HG03442 (cell line): ENCODE results near the gene KLHL22.
"Not testable (repeated sequence)": the region's sequence is repeated elsewhere in the genome, so short reads cannot be mapped to it uniquely, and the experiment has no call there.

Experiments
- ATAC-seq: cut with Tn5 transposase; IDR thresholded peaks from one replicate; pipeline ENCODE4 v1.9.1; 2021; ENCODE audit warnings: mild to moderate bottlenecking, moderate library complexity; ENCODE audit not compliant: unreplicated experiment

The KLHL22 gene, protein sequence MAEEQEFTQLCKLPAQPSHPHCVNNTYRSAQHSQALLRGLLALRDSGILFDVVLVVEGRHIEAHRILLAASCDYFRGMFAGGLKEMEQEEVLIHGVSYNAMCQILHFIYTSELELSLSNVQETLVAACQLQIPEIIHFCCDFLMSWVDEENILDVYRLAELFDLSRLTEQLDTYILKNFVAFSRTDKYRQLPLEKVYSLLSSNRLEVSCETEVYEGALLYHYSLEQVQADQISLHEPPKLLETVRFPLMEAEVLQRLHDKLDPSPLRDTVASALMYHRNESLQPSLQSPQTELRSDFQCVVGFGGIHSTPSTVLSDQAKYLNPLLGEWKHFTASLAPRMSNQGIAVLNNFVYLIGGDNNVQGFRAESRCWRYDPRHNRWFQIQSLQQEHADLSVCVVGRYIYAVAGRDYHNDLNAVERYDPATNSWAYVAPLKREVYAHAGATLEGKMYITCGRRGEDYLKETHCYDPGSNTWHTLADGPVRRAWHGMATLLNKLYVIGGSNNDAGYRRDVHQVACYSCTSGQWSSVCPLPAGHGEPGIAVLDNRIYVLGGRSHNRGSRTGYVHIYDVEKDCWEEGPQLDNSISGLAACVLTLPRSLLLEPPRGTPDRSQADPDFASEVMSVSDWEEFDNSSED

GRCh38 chr22:20494978-20495860 is at the start of gene KLHL22:
TSS of gene KLHL22 (minus strand) at chr22:20495795. CDS start at chr22:20489211, 6,584 bp downstream.
- ATAC-seq, result peak; percentile 44

- ATAC-seq, result not testable (repeated sequence)
These were observed 49.7 kb upstream of the KLHL22 start for GRCh38 chr22:20545318-20545634.

GRCh38 chr22:20542736-20543135 is 47.1 kb upstream of the KLHL22 start:
- ATAC-seq, result no peak

DNA sequence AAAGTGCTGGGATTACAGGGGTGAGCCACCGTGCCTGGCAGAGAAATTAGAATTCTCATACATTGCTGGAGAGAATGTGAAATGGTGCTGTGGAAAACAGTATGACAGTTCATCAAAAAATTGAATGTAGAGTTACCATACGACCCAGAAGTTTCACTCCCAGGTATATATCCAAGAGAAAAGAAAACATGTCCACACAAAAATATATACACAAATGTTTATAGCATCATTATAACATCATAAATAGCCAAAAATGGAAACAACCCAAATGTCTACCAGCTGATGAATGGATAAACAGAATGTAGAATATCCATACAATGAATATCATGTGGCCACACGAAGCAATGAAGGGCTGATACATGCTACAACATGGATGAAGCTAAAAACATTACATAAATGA is 46.5 kb upstream of the KLHL22 start:
- no peak for ATAC-seq

- ATAC-seq, result not testable (repeated sequence)
These were observed 43.3 kb upstream of the KLHL22 start for GRCh38 chr22:20538875-20539274.

GRCh38 chr22:20537983-20538382 is 42.4 kb upstream of the KLHL22 start:
- no peak for ATAC-seq

GRCh38 chr22:20537325-20537756 is 41.7 kb upstream of the KLHL22 start:
- ATAC-seq, result no peak

- no peak for ATAC-seq
These were observed 41.2 kb upstream of the KLHL22 start for GRCh38 chr22:20536590-20537324.

GRCh38 chr22:20533879-20534265 is 38.3 kb upstream of the KLHL22 start:
- ATAC-seq, result no peak

DNA sequence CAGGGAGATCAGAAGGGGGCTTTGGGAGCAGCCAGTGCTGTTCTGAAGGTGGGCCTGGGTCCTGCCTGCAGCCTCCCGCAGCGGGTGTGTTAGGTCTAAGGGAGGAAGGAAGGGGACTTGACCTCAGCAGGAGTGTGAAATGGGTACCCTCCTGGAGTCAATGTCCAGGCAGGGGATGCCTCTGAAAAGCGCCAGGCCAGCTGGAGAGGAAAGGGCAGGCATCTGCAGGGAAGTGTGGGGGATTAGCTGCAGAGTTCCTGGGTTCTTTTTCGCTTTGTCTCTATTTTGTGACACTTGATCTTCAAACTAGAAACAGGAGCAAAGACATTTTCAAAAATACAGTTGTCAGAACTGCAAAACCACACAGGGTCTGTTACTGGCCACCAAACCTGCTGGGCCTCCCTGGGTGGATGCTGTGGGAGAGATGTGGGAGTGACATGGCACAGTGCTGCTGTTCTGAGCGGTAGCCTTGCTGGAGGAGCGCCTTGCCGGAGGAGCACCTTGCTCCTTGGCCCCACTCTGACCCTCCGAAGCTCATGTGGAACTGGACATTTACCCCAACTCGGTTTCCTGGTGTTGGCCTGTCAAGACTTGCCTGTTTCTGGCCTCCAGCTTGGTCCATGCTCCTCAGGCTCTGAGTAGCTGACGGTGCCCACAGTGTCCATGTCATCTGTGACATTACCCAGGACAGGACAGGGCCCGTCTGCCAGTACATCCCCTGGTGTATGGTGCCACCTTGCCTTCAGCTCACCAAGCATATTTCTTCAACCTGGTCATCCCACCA is 37.7 kb upstream of the KLHL22 start:
- ATAC-seq, result no peak

- ATAC-seq, result no peak
These were observed 36.8 kb upstream of the KLHL22 start for GRCh38 chr22:20532256-20532993.

DNA sequence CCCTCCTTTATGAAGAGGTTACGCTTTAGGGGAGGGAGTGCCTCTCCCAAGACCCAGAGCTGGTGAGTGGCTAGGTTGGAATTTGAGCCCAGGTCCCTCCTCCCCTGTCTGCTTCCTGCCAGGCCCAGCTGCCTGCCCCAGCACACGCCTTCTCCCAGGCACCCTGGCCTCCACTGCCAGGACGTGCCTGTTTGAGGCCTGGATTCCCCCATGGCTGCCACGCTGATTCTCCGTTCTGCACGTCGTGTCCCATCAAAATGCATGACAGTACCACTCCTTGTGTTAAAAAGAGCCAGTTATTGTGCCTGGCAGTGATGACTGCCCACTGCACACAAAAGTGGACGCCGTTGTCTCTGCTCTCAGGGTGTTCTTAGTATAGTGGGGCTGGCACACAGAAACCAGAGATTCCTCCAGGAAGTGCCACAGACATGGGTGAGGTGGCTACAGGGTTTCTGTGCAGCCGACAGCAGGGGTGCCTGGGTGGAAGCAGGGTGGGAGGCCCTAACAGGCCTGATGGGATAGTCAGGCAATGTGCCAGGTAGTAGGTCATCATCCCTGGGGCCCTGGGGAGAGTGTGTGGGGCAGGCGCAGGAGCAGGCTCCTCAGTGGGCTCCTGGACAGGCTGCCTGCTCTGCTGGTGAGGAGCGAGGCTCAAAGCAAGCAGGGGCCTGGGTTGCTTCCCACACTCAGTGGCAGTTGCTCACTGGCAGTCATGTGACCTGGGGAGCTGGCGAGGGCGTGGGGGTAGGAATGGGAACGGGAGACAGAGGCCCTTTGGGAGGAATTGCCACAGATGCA is 36.0 kb upstream of the KLHL22 start:
- no peak for ATAC-seq

DNA sequence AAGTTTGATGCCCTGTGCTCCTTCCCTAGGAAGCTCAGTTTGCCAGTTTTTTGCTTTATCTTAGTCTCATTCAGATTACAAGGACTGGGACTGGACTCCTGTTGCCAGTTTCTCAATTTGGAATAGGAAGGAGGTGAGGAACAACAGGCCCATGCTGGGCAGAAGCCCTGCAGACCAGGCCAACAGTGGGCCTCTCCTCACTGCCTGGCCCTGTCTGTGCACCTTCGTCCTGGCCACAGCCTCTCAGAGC is 35.5 kb upstream of the KLHL22 start:
- ATAC-seq, result no peak

- ATAC-seq, result no peak
These were observed 35.0 kb upstream of the KLHL22 start for GRCh38 chr22:20530368-20531153.

DNA sequence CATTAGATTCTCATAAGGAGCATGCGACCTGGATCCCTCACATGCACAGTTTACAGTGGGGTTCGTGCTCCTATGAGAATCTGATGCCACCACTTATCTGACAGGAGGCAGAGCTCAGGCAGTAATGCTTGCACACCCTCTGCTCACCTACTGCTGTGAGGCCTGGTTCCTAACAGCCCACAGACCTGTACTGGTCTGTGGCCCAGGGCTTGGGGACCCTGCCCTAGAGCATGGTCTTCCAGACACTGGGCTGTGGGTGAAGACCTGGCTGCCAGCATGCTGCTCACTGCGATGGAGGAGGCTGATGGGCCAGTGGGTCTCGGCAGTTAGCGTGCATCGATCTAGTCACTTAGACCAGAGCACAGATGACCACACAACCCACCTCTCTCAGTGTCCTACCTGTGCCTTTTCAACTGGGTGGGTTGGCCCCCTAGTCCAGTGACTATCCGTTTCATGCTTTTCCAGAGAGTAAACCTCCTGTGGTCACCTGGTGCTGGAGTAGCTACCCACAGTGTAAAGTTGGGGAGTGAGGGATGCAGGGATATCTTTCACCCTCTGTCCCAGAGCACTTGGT is 32.9 kb upstream of the KLHL22 start:
- no peak for ATAC-seq

DNA sequence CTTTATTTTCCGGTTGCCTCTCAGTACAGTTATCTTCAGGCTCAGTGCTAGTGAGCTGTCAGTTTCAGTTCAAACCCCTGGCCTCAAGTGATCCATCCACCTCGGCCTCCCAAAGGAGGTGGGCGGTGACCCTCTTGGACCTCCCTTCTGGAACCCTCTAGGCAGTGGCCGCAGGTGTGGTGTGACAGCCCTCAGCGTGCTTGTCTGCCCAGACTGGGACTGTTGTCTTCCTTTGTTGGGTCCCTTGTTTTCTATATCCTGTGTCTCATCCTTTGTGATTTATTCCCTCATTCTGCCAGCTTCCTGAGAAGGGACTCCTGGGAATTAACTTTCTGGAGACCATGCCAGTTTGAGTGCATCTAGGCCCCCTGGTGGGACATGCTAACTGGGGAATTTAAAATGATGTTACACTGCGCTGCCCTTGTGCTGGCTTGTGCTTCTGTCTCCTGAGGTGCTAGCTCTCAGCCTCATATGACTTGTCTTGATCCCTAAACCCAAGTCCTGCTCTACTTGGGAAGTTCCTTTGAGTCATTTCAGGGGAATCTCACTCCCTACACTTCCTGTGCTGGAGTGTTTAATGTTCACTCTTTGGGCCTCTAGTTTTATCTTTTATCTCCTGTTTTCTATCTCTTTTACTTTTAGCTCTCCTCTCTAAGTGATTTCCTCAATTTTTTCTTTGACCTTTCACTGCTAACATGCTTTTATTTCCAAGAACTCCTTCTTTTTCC is 31.2 kb upstream of the KLHL22 start:
- ATAC-seq, result no peak

DNA sequence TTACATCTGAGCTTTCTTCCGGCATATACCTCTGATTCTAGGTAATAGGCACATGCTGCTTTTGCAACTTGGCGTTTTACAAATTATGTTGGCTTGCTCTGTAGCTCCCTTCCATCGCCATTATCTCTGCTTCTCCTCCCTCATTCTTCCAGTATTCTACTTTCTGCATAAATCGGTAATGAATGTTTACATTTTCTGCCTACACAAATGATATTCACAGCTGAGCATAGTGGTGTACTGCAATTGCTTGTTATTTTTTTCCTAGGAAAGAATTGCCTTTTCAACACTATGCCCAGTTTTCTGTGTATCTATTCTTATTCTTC is 30.7 kb upstream of the KLHL22 start:
- ATAC-seq, result no peak
